Measurements from ENCODE around the gene SIAH2. TPM values are rescaled to one million over a fixed set of nuclear protein-coding genes. Genes with fewer than 3 reads are reported as not detected.
A peak's percentile ranks its signal among the peaks of the same experiment; 100 is the strongest.

The SIAH2 gene
- total RNA-seq, 1 donor from 2014 or later, result 18.6 TPM

GRCh38 chr3:150740733-150741496 lies 22.1 kb downstream of the SIAH2 start:
- Histone ChIP-seq H3K4me1 (peaks cover 20% of the 10 kb centered on the region), H3K27me3 (ENCODE audit: low read depth) (no peaks in the 10 kb centered on the region), H3K4me3 (no peak overlapping the region), H3K36me3 (peaks cover 20% of the 10 kb centered on the region), H3K9me3 (no peaks in the 10 kb centered on the region), H3K27ac (no peak overlapping the region)
- intact Hi-C loops (cut with DNase I), result no loop called here
- ATAC-seq (no peak), DNase-seq (no peak)
- no peak for TF ChIP-seq CTCF (IDR thresholded peaks at IDR 0.05)

- no peaks in the 10 kb centered on the region for H3K27me3 ChIP-seq (ENCODE audit: low read depth)
- no peak for TF ChIP-seq CTCF (IDR thresholded peaks at IDR 0.05)
- no peak overlapping the region for H3K4me3 ChIP-seq
- ATAC-seq (no peak), DNase-seq (no peak)
- peaks cover 20% of the 10 kb centered on the region for H3K36me3 ChIP-seq
- H3K27ac ChIP-seq, result no peak overlapping the region
- peaks cover 20% of the 10 kb centered on the region for H3K4me1 ChIP-seq
- intact Hi-C loops (cut with DNase I), result no loop called here
- H3K9me3 ChIP-seq, result no peaks in the 10 kb centered on the region
Observed at GRCh38 chr3:150739877-150740645, 22.9 kb downstream of the SIAH2 start.

DNA sequence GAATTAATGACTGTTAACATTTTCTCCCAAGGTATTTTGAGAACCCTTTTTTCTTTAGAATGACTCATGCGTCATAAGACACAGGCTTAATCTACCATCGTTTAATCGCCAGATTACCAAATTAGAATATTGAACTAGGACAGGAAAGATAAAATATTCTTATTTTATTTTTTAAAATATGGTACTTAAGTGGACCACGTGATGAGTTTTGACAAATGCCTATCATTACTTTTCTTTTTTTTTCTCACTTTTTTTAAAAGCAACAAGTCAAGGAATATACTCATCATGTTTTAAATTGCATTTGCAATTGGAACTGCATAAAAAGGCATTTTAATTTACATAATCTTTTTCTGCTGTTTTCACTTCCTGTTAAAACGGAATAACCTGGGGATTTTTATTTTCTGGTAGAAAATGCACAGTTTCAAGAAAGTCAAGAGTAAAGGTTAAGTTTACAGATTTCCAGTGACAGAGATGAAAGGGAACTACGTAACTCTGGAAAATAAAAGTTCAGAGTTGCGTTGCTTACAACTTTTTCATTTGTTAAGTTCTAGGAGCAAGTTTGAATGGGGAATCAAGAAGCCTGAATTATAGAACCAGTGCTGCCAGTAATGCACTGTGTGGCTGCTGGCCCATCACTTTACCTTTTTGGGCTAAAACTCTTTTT lies 23.6 kb downstream of the SIAH2 start:
- DNase-seq (no peak), ATAC-seq (no peak)
- Histone ChIP-seq H3K9me3 (no peaks in the 10 kb centered on the region), H3K27me3 (ENCODE audit: low read depth) (no peaks in the 10 kb centered on the region), H3K4me1 (peaks cover 15% of the 10 kb centered on the region), H3K27ac (no peak overlapping the region), H3K36me3 (peaks cover 20% of the 10 kb centered on the region), H3K4me3 (no peak overlapping the region)
- intact Hi-C loops (cut with DNase I), result no loop called here
- TF ChIP-seq CTCF (IDR thresholded peaks at IDR 0.05), result no peak

- peaks cover 20% of the 10 kb centered on the region for H3K36me3 ChIP-seq
- TF ChIP-seq CTCF (IDR thresholded peaks at IDR 0.05), result no peak
- H3K27me3 ChIP-seq (ENCODE audit: low read depth), result no peaks in the 10 kb centered on the region
- intact Hi-C loops (cut with DNase I), result no loop called here
- H3K4me3 ChIP-seq, result no peak overlapping the region
- no peak for DNase-seq
- H3K27ac ChIP-seq, result no peak overlapping the region
- no peak for ATAC-seq
- H3K4me1 ChIP-seq, result peaks cover 15% of the 10 kb centered on the region
- H3K9me3 ChIP-seq, result no peaks in the 10 kb centered on the region
Observed at GRCh38 chr3:150738688-150739087, 24.3 kb downstream of the SIAH2 start.

DNA sequence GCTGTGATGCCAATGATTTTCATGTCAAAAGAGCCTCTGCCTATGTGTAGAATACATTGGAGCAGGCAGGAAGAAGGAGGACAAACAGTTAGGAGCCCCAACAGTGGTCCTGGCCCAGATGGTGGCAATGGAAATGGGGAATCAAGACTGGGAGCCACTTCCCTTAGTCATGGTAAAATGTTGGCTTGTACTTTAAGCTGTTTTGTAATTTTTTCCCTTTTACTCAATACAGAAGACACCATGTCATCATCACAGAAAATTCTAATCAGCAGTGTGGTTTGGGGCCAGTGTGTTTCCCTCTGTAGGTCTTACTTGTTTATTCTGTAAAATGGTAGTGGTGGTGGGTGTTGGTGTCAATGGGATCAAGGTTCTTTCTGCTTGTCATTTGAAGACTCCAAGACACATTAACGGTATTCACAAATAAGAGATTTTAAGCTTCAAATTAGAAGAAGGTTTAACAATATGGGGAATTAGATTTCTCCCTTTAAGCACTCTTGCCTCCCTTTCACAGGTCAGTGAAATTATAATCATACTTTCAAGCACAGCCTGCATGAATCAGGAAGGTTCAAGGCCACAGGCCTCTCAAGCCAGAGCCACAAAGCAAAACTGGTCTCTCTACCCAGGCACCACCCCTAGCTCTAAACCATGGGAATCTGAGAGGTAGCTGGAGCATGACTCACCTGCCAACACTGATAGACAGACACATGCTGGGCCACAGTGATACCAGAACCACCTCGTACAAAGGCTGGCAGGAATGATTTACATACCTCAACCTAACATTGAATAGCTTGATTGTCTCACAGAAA lies 24.9 kb downstream of the SIAH2 start:
- Histone ChIP-seq H3K4me1 (peaks cover 15% of the 10 kb centered on the region), H3K4me3 (no peak overlapping the region), H3K27me3 (ENCODE audit: low read depth) (no peaks in the 10 kb centered on the region), H3K27ac (no peak overlapping the region), H3K36me3 (peaks cover 20% of the 10 kb centered on the region), H3K9me3 (no peaks in the 10 kb centered on the region)
- no peak for TF ChIP-seq CTCF (IDR thresholded peaks at IDR 0.05)
- DNase-seq (no peak), ATAC-seq (peak in 1 of 2 donors; percentile 28)
- intact Hi-C loops (cut with DNase I), result no loop called here

All from lower lobe of right lung (tissue), 2 donors.